Measurements from ENCODE around the gene MTMR2.

The MTMR2 gene

GRCh38 chr11:95917193-95918036 lies 6.5 kb downstream of the MTMR2 start:
- no peak for DNase-seq

GRCh38 chr11:95916049-95916448 lies 7.9 kb downstream of the MTMR2 start:
- DNase-seq = no peak

GRCh38 chr11:95915051-95915450 lies 8.9 kb downstream of the MTMR2 start:
- no peak for DNase-seq

- no peak for DNase-seq
These were observed 9.9 kb downstream of the MTMR2 start for GRCh38 chr11:95913830-95914615.

GRCh38 chr11:95912902-95913560 lies 10.9 kb downstream of the MTMR2 start:
- peak; percentile 36 for DNase-seq

GRCh38 chr11:95911369-95911759 lies 12.5 kb downstream of the MTMR2 start:
- DNase-seq = no peak

GRCh38 chr11:95910638-95911368 lies 13.1 kb downstream of the MTMR2 start:
- DNase-seq = no peak

- DNase-seq = no peak
These were observed 15.1 kb downstream of the MTMR2 start for GRCh38 chr11:95908826-95909225.

- DNase-seq = no peak
These were observed 16.4 kb downstream of the MTMR2 start for GRCh38 chr11:95907476-95907875.

- no peak for DNase-seq
These were observed 19.8 kb downstream of the MTMR2 start for GRCh38 chr11:95904009-95904650.

- DNase-seq = no peak
These were observed 25.1 kb downstream of the MTMR2 start for GRCh38 chr11:95898782-95899181.

- no peak for DNase-seq
These were observed 26.2 kb downstream of the MTMR2 start for GRCh38 chr11:95897731-95898130.

- DNase-seq = peak; percentile 75
These were observed 28.1 kb downstream of the MTMR2 start for GRCh38 chr11:95895815-95896214.

- DNase-seq = no peak
These were observed 30.9 kb downstream of the MTMR2 start for GRCh38 chr11:95892892-95893570.

- DNase-seq = no peak
These were observed 31.4 kb downstream of the MTMR2 start for GRCh38 chr11:95892492-95892891.

- DNase-seq = peak; percentile 22
These were observed 32.3 kb downstream of the MTMR2 start for GRCh38 chr11:95891423-95892170.

GRCh38 chr11:95888852-95889251 lies 35.1 kb downstream of the MTMR2 start:
- DNase-seq = no peak

GRCh38 chr11:95888439-95888838 lies 35.5 kb downstream of the MTMR2 start:
- no peak for DNase-seq

- DNase-seq = no peak
These were observed 37.4 kb downstream of the MTMR2 start for GRCh38 chr11:95886462-95886861.

GRCh38 chr11:95884802-95885201 lies 39.1 kb downstream of the MTMR2 start:
- DNase-seq = no peak

- DNase-seq = no peak
These were observed 39.5 kb downstream of the MTMR2 start for GRCh38 chr11:95884376-95884775.

All from MV-4-11 (cell line).